Tibial artery (tissue), 4 donors: Measurements from ENCODE around the gene TAAR1.
"Not testable (repeated sequence)": the region's sequence is repeated elsewhere in the genome, so short reads cannot be mapped to it uniquely, and the experiment has no call there.

Source experiments
- DNase-seq, 2 donors: peaks; one replicate each; pipeline ENCODE4 v3.0.0-alpha.2; 2019
- H3K27ac ChIP-seq, 2 donors: fragments of 200-600 bp; sonication (generic) in 1 of 2; 1 replicate in 1 of 2; 2 replicates in 1 of 2; pipeline ENCODE4 v1.5.1; 2018 to 2019; ENCODE audit warnings: mild to moderate bottlenecking in 1 of 2
- H3K27me3 ChIP-seq, 2 donors: fragments of 200-600 bp; sonication (generic) in 1 of 2; one replicate each; pipeline versions ENCODE4 v1.5.1 to v1.6.0; 2016 to 2019
- H3K36me3 ChIP-seq, 3 donors: fragments of 200-600 bp; sonication (generic) in 2 of 3; one replicate each; pipeline ENCODE4 v1.5.1; 2016 to 2019; ENCODE audit warnings: mild to moderate bottlenecking in 2 of 3
- H3K4me1 ChIP-seq, 4 donors: fragments of 200-600 bp; sonication (generic) in 2 of 4; 1 replicate in 3 of 4; 2 replicates in 1 of 4; pipeline ENCODE4 v1.5.1; 2016 to 2019
- H3K4me3 ChIP-seq, 2 donors: fragments of 200-600 bp; sonication (generic) in 1 of 2; 1 replicate in 1 of 2; 2 replicates in 1 of 2; pipeline ENCODE4 v1.5.1; 2018 to 2019; ENCODE audit warnings: mild to moderate bottlenecking in 2 of 2
- H3K9me3 ChIP-seq, 3 donors: fragments of 200-600 bp; sonication (generic) in 1 of 3; one replicate each; pipeline ENCODE4 v1.5.1; 2016 to 2019
- intact Hi-C: fragments of 100-400 bp; cut with DNase I; formaldehyde crosslinking; loops from one replicate; pipeline ENCODE4 v1.15.0; 2023; ENCODE audit warnings: low total_unique reads
- TF ChIP-seq, protein P1 (sequence below), 2 experiments: fragments of 200-600 bp in 1 of 2; fragments of 450-650 bp in 1 of 2; IDR thresholded peaks; one replicate each; pipeline ENCODE4 v1.5.1; 2017 to 2019; ENCODE audit warnings: antibody characterized with exemption in 2 of 2, mild to moderate bottlenecking in 1 of 2, moderate library complexity in 1 of 2

Gene TAAR1

GRCh38 chr6:132684272-132684671 lies 25.3 kb upstream of the TAAR1 start:
- H3K36me3 ChIP-seq, result no peaks in the 10 kb centered on the region
- H3K27me3 ChIP-seq, result no peaks in the 10 kb centered on the region
- no peak for DNase-seq
- no peaks in the 10 kb centered on the region for H3K9me3 ChIP-seq
- no peak overlapping the region for H3K27ac ChIP-seq
- H3K4me1 ChIP-seq, result no peaks in the 10 kb centered on the region
- intact Hi-C loops, result no loop called here
- H3K4me3 ChIP-seq, result no peak overlapping the region
- TF ChIP-seq, protein P1, sequence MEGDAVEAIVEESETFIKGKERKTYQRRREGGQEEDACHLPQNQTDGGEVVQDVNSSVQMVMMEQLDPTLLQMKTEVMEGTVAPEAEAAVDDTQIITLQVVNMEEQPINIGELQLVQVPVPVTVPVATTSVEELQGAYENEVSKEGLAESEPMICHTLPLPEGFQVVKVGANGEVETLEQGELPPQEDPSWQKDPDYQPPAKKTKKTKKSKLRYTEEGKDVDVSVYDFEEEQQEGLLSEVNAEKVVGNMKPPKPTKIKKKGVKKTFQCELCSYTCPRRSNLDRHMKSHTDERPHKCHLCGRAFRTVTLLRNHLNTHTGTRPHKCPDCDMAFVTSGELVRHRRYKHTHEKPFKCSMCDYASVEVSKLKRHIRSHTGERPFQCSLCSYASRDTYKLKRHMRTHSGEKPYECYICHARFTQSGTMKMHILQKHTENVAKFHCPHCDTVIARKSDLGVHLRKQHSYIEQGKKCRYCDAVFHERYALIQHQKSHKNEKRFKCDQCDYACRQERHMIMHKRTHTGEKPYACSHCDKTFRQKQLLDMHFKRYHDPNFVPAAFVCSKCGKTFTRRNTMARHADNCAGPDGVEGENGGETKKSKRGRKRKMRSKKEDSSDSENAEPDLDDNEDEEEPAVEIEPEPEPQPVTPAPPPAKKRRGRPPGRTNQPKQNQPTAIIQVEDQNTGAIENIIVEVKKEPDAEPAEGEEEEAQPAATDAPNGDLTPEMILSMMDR (IDR thresholded peaks at IDR 0.05), result no peak

GRCh38 chr6:132683543-132683942 lies 24.6 kb upstream of the TAAR1 start:
- intact Hi-C loops, result no loop called here
- Histone ChIP-seq H3K36me3 (no peaks in the 10 kb centered on the region), H3K9me3 (no peaks in the 10 kb centered on the region), H3K4me1 (no peaks in the 10 kb centered on the region), H3K27me3 (no peaks in the 10 kb centered on the region), H3K27ac (no peak overlapping the region), H3K4me3 (no peak overlapping the region)
- DNase-seq, result no peak
- TF ChIP-seq, protein P1 (IDR thresholded peaks at IDR 0.05), result no peak

DNA sequence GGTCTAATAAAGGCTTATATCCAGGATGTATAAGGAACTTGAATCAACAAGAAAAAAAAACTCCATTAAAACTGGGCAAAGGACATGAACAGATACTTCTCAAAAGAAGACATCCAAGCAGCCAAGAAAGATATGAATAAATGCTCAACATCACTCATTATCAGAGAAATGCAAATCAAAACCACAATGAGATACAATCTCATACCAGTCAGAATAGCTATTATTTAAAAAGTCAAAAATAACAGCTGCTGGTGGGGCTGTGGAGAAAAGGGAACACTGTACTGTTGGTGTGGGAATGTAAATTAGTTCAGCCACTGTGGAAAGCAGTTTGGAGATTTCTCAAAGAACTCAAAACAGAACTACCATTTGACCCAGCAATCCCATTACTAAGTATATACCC lies 20.1 kb upstream of the TAAR1 start:
- H3K27me3 ChIP-seq, H3K27ac ChIP-seq, H3K9me3 ChIP-seq, H3K36me3 ChIP-seq, H3K4me3 ChIP-seq, H3K4me1 ChIP-seq, intact Hi-C loops, DNase-seq: not testable (repeated sequence)

DNA sequence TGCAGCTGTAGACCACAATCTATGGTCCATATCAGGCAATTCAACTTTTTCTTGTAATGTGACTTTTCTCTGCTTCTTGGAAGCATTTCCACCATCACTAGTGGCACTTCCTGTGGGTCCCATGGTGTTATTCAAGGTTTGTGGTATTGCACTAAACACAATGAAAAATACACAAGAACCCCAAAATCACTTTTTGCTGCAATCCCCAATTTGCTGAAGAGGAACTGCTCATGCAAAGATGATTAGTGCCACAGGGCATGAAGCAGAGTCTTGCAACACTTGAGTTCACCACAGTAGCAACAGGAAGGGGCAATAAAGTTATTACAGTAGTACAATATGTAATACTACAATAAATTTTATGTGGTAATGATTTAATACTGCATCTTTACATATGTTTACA lies 16.8 kb upstream of the TAAR1 start:
- H3K4me3 ChIP-seq, result no peak overlapping the region
- no peak overlapping the region for H3K27ac ChIP-seq
- H3K9me3 ChIP-seq, result no peaks in the 10 kb centered on the region
- intact Hi-C loops, result no loop called here
- TF ChIP-seq, protein P1 (IDR thresholded peaks at IDR 0.05), result no peak
- no peak for DNase-seq
- H3K36me3 ChIP-seq, result no peaks in the 10 kb centered on the region
- H3K27me3 ChIP-seq, result no peaks in the 10 kb centered on the region
- H3K4me1 ChIP-seq, result no peaks in the 10 kb centered on the region

DNA sequence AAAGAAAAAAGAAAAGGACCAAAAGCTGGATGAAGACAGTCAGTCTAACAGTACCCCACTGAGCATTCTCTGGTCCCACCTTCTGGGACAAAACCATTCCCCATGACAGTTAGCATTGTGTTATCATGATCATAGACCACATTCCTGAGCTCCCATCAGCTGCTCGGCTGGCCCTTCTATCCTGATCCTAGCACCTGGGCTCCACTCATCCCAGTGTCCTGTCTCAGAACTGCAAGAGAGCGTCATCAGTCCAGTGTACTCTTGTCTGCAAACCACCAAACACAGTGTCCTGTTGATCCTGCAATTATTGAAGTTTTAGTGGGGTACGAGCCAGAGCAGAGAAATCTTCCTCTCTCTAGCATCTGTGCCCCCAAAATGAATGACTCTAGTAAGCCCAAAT lies 16.0 kb upstream of the TAAR1 start:
- Histone ChIP-seq H3K27me3 (no peaks in the 10 kb centered on the region), H3K36me3 (no peaks in the 10 kb centered on the region), H3K4me3 (no peak overlapping the region), H3K27ac (no peak overlapping the region), H3K9me3 (no peaks in the 10 kb centered on the region), H3K4me1 (no peaks in the 10 kb centered on the region)
- TF ChIP-seq, protein P1 (IDR thresholded peaks at IDR 0.05), result no peak
- intact Hi-C loops, result no loop called here
- DNase-seq, result no peak

DNA sequence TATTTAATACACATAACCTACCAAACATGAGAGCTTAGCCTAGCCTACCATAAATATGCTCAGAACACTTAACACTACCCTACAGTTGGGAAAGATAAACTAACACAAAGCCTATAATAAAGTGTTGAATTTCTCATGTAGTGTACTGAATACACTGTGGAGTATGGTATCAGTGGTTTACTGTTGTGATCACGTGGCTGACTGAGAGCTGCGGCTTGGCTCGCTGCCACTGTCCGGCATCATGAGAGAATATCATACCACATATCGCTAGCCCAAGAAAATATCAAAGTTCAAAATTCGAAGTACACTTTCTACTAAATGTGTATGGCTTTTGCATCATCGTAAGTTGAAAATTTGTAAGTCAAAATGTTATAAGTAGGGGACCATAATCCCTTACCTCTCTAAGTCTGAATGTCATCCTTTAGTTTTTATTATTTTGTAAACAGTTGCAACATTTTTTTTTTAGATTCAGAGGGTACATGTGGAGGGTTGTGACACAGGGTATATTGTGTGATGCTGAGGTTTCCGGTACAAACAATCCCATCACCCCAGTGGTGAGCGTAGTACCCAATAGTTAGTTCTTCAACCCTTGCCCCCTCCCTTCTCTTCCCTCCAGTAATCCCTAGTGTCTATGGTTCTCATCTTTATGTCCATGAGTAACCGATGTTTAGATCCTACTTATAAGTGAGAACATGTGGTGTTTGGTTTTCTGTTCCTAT lies 14.6 kb upstream of the TAAR1 start:
- H3K27ac ChIP-seq, result no peak overlapping the region
- no peaks in the 10 kb centered on the region for H3K9me3 ChIP-seq
- H3K4me3 ChIP-seq, result no peak overlapping the region
- TF ChIP-seq, protein P1 (IDR thresholded peaks at IDR 0.05), result no peak
- H3K27me3 ChIP-seq, result no peaks in the 10 kb centered on the region
- DNase-seq, result no peak
- H3K4me1 ChIP-seq, result peaks cover 0 to 3% (median 0%) of the 10 kb centered on the region in 4 donors
- intact Hi-C loops, result no loop called here
- no peaks in the 10 kb centered on the region for H3K36me3 ChIP-seq
